ENCODE results near the gene DISP3. TPM values are rescaled to one million over a fixed set of nuclear protein-coding genes. Genes with fewer than 3 reads are reported as not detected.

The DISP3 gene
- polyA plus RNA-seq, 1 donor (not counting 4 experiments of a cell fraction or from before 2014, with no cell fraction given) = not detected

GRCh38 chr1:11499601-11500331, 20.8 kb downstream of the DISP3 start:
- Histone ChIP-seq H3K4me2 (ENCODE audit: control insufficient read depth, extremely low read depth, insufficient read depth, low read depth, low read length) (no peak overlapping the region), H3K9me3 (ENCODE audit: control insufficient read depth, low read depth, low read length) (peaks cover 5% of the 10 kb centered on the region), H3K79me2 (ENCODE audit: control insufficient read depth, insufficient read depth, low read length) (no peaks in the 10 kb centered on the region), H3K36me3 (ENCODE audit: control insufficient read depth in 2 of 2, extremely low read depth in 1 of 2, insufficient read depth in 2 of 2, low read length in 2 of 2) (no peaks in the 10 kb centered on the region), H3K4me3 (ENCODE audit: control insufficient read depth in 2 of 3, extremely low read depth in 1 of 3, insufficient read depth in 2 of 3, low read depth in 1 of 3, low read length in 3 of 3) (no peak overlapping the region), H3K27ac (ENCODE audit: control insufficient read depth, insufficient read depth, low read length) (no peak overlapping the region), H3K9ac (ENCODE audit: control insufficient read depth, extremely low read depth, insufficient read depth, low read length) (no peak overlapping the region), H3K4me1 (ENCODE audit: control insufficient read depth, extremely low read depth, insufficient read depth, low read length) (no peaks in the 10 kb centered on the region), H2AFZ (ENCODE audit: control insufficient read depth, low read length) (no peak overlapping the region), H3K27me3 (ENCODE audit: control insufficient read depth, extremely low read depth, insufficient read depth, low read length) (peaks cover 12% of the 10 kb centered on the region), H3K9me1 (ENCODE audit: control insufficient read depth, extremely low read depth, insufficient read depth, low read length) (no peaks in the 10 kb centered on the region), H4K20me1 (ENCODE audit: control insufficient read depth, extremely low read depth, insufficient read depth, low read length) (no peaks in the 10 kb centered on the region)
- TF ChIP-seq EZH2 (IDR thresholded peaks at IDR 0.05; ENCODE audit: low read length) = no peak
- no peak for TF ChIP-seq CTCF (optimal IDR thresholded peaks at IDR 0.05 in 1 of 3, IDR thresholded peaks at IDR 0.05 in 1 of 3, conservative IDR thresholded peaks at IDR 0.05 in 1 of 3; ENCODE audit: extremely low read depth in 1 of 3, insufficient read depth in 2 of 3, low read length in 3 of 3)
- DNase-seq (ENCODE audit: low read depth, low spot score) (no peak), FAIRE-seq (no peak)
- dilution Hi-C loops (cut with MboI; ENCODE audit: extremely low pct_ligation_motif_present, low sequenced_read_pairs) = no loop called here

DNA sequence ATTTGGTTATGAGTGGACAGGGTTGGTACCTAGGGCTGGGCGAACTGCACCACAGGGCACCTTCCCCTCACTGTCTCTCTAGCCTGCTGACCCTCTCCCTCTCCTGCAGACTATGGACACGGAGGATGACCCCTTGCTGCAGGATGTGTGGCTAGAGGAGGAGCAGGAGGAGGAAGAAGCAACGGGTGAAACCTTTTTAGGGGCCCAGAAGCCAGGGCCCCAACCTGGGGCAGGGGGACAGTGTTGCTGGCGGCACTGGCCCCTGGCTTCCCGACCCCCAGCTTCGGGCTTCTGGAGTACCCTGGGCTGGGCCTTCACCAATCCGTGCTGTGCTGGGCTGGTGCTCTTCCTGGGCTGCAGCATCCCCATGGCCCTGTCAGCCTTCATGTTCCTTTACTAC, 21.9 kb downstream of the DISP3 start:
- Histone ChIP-seq H4K20me1 (ENCODE audit: control insufficient read depth, extremely low read depth, insufficient read depth, low read length) (no peaks in the 10 kb centered on the region), H3K4me3 (ENCODE audit: control insufficient read depth in 2 of 3, extremely low read depth in 1 of 3, insufficient read depth in 2 of 3, low read depth in 1 of 3, low read length in 3 of 3) (no peak overlapping the region), H3K4me1 (ENCODE audit: control insufficient read depth, extremely low read depth, insufficient read depth, low read length) (no peaks in the 10 kb centered on the region), H3K9me1 (ENCODE audit: control insufficient read depth, extremely low read depth, insufficient read depth, low read length) (no peaks in the 10 kb centered on the region), H3K4me2 (ENCODE audit: control insufficient read depth, extremely low read depth, insufficient read depth, low read depth, low read length) (no peak overlapping the region), H3K27me3 (ENCODE audit: control insufficient read depth, extremely low read depth, insufficient read depth, low read length) (peaks cover 12% of the 10 kb centered on the region), H3K27ac (ENCODE audit: control insufficient read depth, insufficient read depth, low read length) (no peak overlapping the region), H3K9me3 (ENCODE audit: control insufficient read depth, low read depth, low read length) (peaks cover 5% of the 10 kb centered on the region), H2AFZ (ENCODE audit: control insufficient read depth, low read length) (no peak overlapping the region), H3K9ac (ENCODE audit: control insufficient read depth, extremely low read depth, insufficient read depth, low read length) (no peak overlapping the region), H3K36me3 (ENCODE audit: control insufficient read depth in 2 of 2, extremely low read depth in 1 of 2, insufficient read depth in 2 of 2, low read length in 2 of 2) (no peaks in the 10 kb centered on the region), H3K79me2 (ENCODE audit: control insufficient read depth, insufficient read depth, low read length) (no peaks in the 10 kb centered on the region)
- FAIRE-seq (no peak), DNase-seq (ENCODE audit: low read depth, low spot score) (no peak)
- dilution Hi-C loops (cut with MboI; ENCODE audit: extremely low pct_ligation_motif_present, low sequenced_read_pairs) = no loop called here
- TF ChIP-seq CTCF (optimal IDR thresholded peaks at IDR 0.05 in 1 of 3, IDR thresholded peaks at IDR 0.05 in 1 of 3, conservative IDR thresholded peaks at IDR 0.05 in 1 of 3; ENCODE audit: extremely low read depth in 1 of 3, insufficient read depth in 2 of 3, low read length in 3 of 3) = no peak
- TF ChIP-seq EZH2 (IDR thresholded peaks at IDR 0.05; ENCODE audit: low read length) = no peak
